ENCODE results near the gene CLEC4M. TPM values are rescaled to one million over a fixed set of nuclear protein-coding genes. Genes with fewer than 3 reads are reported as not detected.

CLEC4M gene
- total and polyA plus RNA-seq, 2 donors (not counting 1 experiment from before 2014, with no cell fraction given), result not detected

GRCh38 chr19:7736148-7736547, 26.9 kb upstream of the CLEC4M start:
- Histone ChIP-seq H3K4me2 (ENCODE audit: extremely low read depth, insufficient read depth, low read length) (no peak overlapping the region), H3K36me3 (ENCODE audit: control insufficient read depth, insufficient read depth, low read length) (no peaks in the 10 kb centered on the region), H3K79me2 (ENCODE audit: control insufficient read depth, insufficient read depth, low read length) (no peaks in the 10 kb centered on the region), H3K4me3 (replicated peaks in 1 of 4; ENCODE audit: control extremely low read depth in 1 of 4, insufficient read depth in 1 of 4, low read depth in 3 of 4, low read length in 4 of 4) (no peak overlapping the region), H3K9me3 (ENCODE audit: control insufficient read depth, insufficient read depth, low read depth, low read length) (no peaks in the 10 kb centered on the region), H3K9ac (ENCODE audit: insufficient read depth, low read length) (no peak overlapping the region), H3K27ac (ENCODE audit: insufficient read depth, low read length) (no peak overlapping the region), H3K4me1 (ENCODE audit: control insufficient read depth, extremely low read depth, insufficient read depth, low read length) (no peaks in the 10 kb centered on the region), H4K20me1 (ENCODE audit: control insufficient read depth, extremely low read depth, insufficient read depth, low read length) (no peaks in the 10 kb centered on the region), H2AFZ (ENCODE audit: low read length) (no peak overlapping the region), H3K27me3 (ENCODE audit: control insufficient read depth, insufficient read depth, low read length) (peaks cover 3% of the 10 kb centered on the region)
- no peak for DNase-seq (ENCODE audit: low read depth in 2 of 2)
- no peak for TF ChIP-seq EZH2 (IDR thresholded peaks at IDR 0.05; ENCODE audit: low read length, missing control alignments)
- TF ChIP-seq, protein P1, sequence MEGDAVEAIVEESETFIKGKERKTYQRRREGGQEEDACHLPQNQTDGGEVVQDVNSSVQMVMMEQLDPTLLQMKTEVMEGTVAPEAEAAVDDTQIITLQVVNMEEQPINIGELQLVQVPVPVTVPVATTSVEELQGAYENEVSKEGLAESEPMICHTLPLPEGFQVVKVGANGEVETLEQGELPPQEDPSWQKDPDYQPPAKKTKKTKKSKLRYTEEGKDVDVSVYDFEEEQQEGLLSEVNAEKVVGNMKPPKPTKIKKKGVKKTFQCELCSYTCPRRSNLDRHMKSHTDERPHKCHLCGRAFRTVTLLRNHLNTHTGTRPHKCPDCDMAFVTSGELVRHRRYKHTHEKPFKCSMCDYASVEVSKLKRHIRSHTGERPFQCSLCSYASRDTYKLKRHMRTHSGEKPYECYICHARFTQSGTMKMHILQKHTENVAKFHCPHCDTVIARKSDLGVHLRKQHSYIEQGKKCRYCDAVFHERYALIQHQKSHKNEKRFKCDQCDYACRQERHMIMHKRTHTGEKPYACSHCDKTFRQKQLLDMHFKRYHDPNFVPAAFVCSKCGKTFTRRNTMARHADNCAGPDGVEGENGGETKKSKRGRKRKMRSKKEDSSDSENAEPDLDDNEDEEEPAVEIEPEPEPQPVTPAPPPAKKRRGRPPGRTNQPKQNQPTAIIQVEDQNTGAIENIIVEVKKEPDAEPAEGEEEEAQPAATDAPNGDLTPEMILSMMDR (conservative IDR thresholded peaks at IDR 0.05 in 1 of 2, IDR thresholded peaks at IDR 0.05 in 1 of 2; ENCODE audit: low read depth in 1 of 2, low read length in 2 of 2), result no peak

- H3K9me3 ChIP-seq (ENCODE audit: control insufficient read depth, insufficient read depth, low read depth, low read length), result no peaks in the 10 kb centered on the region
- H3K79me2 ChIP-seq (ENCODE audit: control insufficient read depth, insufficient read depth, low read length), result no peaks in the 10 kb centered on the region
- H3K4me1 ChIP-seq (ENCODE audit: control insufficient read depth, extremely low read depth, insufficient read depth, low read length), result no peaks in the 10 kb centered on the region
- no peak for TF ChIP-seq EZH2 (IDR thresholded peaks at IDR 0.05; ENCODE audit: low read length, missing control alignments)
- TF ChIP-seq, protein P1 (conservative IDR thresholded peaks at IDR 0.05 in 1 of 2, IDR thresholded peaks at IDR 0.05 in 1 of 2; ENCODE audit: low read depth in 1 of 2, low read length in 2 of 2), result no peak
- no peaks in the 10 kb centered on the region for H3K36me3 ChIP-seq (ENCODE audit: control insufficient read depth, insufficient read depth, low read length)
- DNase-seq (ENCODE audit: low read depth in 2 of 2), result no peak
- H3K4me3 ChIP-seq (replicated peaks in 1 of 4; ENCODE audit: control extremely low read depth in 1 of 4, insufficient read depth in 1 of 4, low read depth in 3 of 4, low read length in 4 of 4), result no peak overlapping the region
- H3K27me3 ChIP-seq (ENCODE audit: control insufficient read depth, insufficient read depth, low read length), result no peaks in the 10 kb centered on the region
- no peak overlapping the region for H2AFZ ChIP-seq (ENCODE audit: low read length)
- no peak overlapping the region for H3K9ac ChIP-seq (ENCODE audit: insufficient read depth, low read length)
- no peak overlapping the region for H3K27ac ChIP-seq (ENCODE audit: insufficient read depth, low read length)
- no peaks in the 10 kb centered on the region for H4K20me1 ChIP-seq (ENCODE audit: control insufficient read depth, extremely low read depth, insufficient read depth, low read length)
- H3K4me2 ChIP-seq (ENCODE audit: extremely low read depth, insufficient read depth, low read length), result no peak overlapping the region
Observed at GRCh38 chr19:7737215-7737614, 25.8 kb upstream of the CLEC4M start.

DNA sequence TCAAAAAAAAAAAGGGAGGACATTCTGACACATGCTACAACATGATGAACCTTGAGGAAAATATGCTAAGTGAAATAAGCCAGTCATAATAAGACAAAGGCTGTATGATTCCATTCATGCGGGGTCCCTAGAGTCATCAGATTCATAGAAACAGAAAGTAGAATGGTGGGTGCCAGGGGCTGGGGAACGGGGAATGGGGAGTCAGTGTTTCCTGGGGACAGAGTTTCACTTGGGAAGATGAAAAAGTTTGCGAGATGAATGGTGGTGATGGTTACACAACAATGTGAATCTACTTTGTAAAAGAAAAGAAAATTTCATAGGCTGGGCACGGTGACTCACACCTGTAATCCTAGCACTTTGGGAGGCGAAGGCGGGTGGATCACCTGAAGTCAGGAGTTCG, 25.0 kb upstream of the CLEC4M start:
- Histone ChIP-seq H2AFZ (ENCODE audit: low read length) (no peak overlapping the region), H3K4me3 (replicated peaks in 1 of 4; ENCODE audit: control extremely low read depth in 1 of 4, insufficient read depth in 1 of 4, low read depth in 3 of 4, low read length in 4 of 4) (no peak overlapping the region), H3K4me1 (ENCODE audit: control insufficient read depth, extremely low read depth, insufficient read depth, low read length) (no peaks in the 10 kb centered on the region), H4K20me1 (ENCODE audit: control insufficient read depth, extremely low read depth, insufficient read depth, low read length) (no peaks in the 10 kb centered on the region), H3K27me3 (ENCODE audit: control insufficient read depth, insufficient read depth, low read length) (no peaks in the 10 kb centered on the region), H3K4me2 (ENCODE audit: extremely low read depth, insufficient read depth, low read length) (no peak overlapping the region), H3K9me3 (ENCODE audit: control insufficient read depth, insufficient read depth, low read depth, low read length) (no peaks in the 10 kb centered on the region), H3K36me3 (ENCODE audit: control insufficient read depth, insufficient read depth, low read length) (no peaks in the 10 kb centered on the region), H3K9ac (ENCODE audit: insufficient read depth, low read length) (no peak overlapping the region), H3K27ac (ENCODE audit: insufficient read depth, low read length) (no peak overlapping the region), H3K79me2 (ENCODE audit: control insufficient read depth, insufficient read depth, low read length) (no peaks in the 10 kb centered on the region)
- no peak for DNase-seq (ENCODE audit: low read depth in 2 of 2)
- TF ChIP-seq, protein P1 (conservative IDR thresholded peaks at IDR 0.05 in 1 of 2, IDR thresholded peaks at IDR 0.05 in 1 of 2; ENCODE audit: low read depth in 1 of 2, low read length in 2 of 2), result no peak
- TF ChIP-seq EZH2 (IDR thresholded peaks at IDR 0.05; ENCODE audit: low read length, missing control alignments), result no peak
